ENCODE data around the gene PLG.
"Not testable (repeated sequence)": the region's sequence is repeated elsewhere in the genome, so short reads cannot be mapped to it uniquely, and the experiment has no call there.

PLG gene

DNA sequence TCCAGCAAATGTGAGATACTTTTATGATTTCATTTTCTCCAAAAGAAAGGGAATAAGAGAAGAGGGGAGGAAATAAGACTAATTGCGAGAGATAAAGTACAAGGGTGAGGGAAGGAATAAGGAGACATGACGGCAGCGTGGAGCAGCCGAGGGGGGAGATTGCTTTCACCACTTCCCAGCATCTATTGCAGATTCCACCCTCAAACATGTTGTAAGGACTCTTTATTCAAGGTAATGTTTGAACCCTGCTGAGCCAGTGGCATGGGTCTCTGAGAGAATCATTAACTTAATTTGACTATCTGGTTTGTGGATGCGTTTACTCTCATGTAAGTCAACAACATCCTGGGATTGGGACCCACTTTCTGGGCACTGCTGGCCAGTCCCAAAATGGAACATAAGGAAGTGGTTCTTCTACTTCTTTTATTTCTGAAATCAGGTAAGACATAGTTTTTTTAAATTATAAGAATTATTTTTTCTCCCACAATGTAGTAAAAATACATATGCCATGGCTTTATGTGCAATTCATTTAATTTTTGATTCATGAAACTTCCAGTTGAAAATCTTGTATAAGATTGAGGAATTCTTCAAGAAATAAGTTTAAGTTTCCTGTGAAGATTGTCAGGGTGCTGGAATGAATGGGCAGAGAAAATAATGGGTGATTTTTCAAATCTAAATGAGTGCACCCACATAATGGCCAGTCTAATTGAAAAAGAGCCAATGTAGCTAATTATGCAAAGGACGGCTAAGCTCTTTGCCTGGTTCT lies at the start of gene PLG:
PLG (plus strand) TSS at position 327 of the 763 bp plus-strand sequence; CDS start at position 388, 61 bp downstream.
- DNase-seq (ENCODE audit: low read depth, low spot score); H3K27ac ChIP-seq: not testable (repeated sequence)

DNA sequence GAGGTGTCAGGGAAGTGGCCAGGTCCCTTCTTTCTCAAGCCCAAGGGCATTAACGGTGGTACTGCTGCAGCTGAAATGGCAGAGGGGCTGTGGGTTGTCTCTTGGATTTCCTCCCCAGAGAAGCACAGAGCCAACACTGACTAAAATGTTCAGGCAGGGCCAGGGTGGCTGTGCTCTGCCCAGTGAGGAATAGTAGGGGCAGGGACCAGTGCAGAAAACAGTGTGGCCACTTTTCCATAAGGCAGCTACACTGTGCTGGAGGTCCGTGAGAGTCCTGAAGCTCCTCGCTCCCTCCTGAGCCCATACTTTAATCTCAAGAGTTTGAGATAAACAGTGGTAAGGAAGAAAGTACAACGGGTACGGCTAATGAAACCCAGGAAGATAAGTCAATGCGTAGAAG lies 42.5 kb upstream of the PLG start:
- H3K27ac ChIP-seq, result no peak overlapping the region
- DNase-seq (ENCODE audit: low read depth, low spot score), result no peak

DNA sequence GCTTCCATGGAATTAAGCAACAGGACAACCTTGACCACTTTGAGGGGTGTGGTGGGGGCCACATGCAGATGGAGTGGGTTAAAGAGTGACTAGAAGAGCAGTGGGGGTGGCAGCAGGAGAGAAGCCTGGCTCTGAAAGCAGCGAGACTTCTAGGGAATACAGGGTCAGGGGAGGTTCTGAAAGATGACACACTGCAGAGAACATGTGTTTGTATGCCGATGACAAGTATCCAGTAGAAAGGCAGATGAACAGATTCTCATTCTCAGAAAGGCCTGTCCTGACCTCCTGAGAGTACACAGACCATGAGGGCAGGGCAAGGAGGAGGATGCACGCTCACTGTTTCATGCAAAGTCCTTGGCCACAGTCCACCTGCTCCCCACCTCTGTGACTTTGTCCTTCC lies 40.8 kb upstream of the PLG start:
- DNase-seq (ENCODE audit: low read depth, low spot score), result no peak

DNA sequence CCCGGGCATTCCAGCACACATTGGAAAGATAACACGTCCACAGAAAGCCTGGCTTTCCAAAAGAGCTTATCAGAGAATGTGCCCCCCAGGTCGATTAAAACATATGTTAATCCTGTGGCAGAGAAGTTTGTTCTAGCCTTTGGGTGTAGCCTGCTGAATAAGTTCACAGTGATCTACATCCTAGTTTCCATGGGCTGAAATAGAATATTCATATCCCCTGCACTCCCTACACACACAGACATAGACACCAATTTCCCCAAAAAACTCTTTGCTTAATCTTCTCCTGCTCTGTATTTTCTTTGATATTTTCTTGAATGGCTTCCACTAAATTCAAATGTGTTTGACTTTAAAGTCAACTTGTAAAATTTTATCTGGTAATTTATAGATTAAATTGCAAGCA lies 39.6 kb upstream of the PLG start:
- DNase-seq (ENCODE audit: low read depth, low spot score), result no peak
- no peak overlapping the region for H3K27ac ChIP-seq

More for the DNA sequence above, 40.8 kb upstream of the PLG start:
- H3K27ac ChIP-seq, result no peak overlapping the region

DNA sequence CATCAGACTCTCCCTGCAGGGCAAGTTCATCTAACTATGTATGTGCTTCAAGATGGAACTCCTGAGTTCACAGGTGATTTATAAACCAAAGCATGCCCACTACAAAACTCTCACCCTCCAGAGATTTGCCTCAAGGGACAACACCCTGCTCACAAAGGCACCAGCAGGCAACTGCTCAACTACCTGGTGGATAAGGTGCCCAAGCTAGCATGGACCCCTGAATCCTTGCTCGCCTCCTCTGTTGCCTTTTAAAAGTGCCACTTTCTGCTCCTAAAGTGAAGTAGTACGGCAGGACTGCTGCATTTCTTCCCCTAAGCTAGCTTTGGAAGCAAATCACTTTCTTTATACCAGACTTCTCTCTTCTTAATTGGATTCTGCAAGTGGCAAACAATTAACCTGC lies 39.2 kb upstream of the PLG start:
- no peak for DNase-seq (ENCODE audit: low read depth, low spot score)
- H3K27ac ChIP-seq, result no peak overlapping the region

DNA sequence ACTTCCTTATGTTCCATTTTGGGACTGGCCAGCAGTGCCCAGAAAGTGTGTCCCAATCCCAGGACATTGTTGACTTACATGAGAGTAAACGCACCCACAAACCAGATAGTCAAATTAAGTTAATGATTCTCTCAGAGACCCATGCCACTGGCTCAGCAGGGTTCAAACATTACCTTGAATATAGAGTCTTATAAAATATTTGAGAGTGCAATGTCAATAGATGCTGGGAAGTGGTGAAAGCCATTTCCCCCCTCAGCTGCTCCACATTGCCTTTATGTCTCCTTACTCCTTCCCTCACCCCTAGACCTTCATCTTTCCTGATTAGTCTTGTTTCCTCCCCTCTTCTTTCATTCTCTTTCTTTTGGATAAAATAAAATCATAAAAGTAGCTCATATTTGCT lies 37.8 kb upstream of the PLG start, which contains the start of gene LPA:
LPA (minus strand) TSS at position 78 of the 400 bp plus-strand sequence; CDS start at position 17, 61 bp downstream.
- not testable (repeated sequence) for H3K27ac ChIP-seq

DNA sequence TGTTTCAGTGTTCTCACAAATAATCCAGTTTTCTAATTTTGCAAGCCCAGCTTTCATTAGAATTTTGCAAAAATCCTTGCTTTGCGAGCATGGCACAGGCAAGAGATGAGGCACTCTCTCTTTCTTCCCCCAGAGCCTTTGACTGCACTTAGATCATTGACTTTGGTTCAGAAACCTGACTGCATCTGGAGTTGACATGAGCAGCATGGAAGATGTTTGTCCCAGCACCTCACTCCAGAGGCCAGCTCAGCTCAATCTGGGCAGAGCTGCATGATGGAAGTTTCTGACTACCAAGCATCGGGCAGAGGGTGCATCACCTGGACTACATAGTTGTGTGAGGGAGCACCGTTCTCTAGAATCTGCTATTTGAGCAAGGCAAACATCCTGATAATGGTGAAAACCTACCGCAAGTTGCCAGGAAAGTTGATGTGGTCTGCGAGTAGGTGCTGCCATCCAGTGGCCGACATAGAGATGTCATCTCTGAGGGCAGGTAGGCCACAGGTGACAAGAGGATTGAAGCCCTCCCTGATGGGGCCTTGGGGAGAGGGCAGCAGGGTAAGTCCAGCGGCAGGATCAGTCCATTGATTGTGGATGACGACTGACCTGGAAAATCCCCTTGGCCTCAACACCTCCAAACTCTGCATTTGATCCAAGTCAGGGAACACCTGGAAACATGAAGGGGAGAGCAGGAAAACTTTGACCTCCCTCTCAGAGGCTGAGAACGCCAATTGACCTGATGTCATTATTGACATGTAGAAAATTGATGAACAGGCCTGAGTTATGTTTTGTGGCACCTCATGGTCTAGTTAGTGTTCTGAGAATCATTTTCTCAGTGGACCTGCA lies 34.2 kb upstream of the PLG start:
- DNase-seq (ENCODE audit: low read depth, low spot score), result peak; percentile 10

More for the DNA sequence above, 37.8 kb upstream of the PLG start, which contains the start of gene LPA:
- DNase-seq (ENCODE audit: low read depth, low spot score), result not testable (repeated sequence)

DNA sequence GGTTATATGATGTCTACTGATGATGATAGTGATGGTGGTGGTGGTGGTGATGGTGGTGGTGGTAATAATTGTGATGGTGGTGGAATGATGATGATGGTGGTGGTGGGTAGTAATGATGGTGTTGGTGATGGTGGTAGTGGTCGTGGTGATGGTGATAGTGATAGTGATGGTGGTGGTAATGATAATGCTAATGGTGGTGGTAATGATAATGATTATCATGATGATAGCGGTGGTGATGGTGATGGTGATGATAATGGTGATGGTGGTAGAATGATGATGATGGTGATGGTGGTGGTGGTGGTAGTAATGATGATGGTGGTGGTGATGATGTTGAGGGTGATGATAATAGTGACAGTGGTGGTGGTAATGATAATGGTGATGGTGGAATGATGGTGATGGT lies 33.5 kb upstream of the PLG start:
- no peak for DNase-seq (ENCODE audit: low read depth, low spot score)
- no peak overlapping the region for H3K27ac ChIP-seq

More for the DNA sequence above, 34.2 kb upstream of the PLG start:
- no peak overlapping the region for H3K27ac ChIP-seq

DNA sequence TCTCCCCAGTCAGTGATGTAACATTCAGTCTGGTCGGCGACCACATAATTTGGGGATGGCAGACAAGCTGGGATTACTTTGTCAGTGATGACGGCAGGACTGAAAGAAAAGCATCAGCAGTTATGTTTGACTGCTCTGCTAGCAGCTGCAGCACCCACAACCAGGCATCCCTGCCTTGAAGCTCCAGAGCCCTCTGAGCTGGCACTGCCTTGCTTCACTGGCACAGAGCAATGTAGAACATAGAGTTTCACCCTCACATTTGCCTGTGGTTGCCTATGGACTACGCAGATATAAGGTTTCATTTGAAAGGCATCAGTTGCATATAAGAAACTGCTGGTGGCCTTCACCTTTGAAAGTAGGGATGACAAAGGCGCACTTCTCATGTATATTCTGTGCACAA lies 25.6 kb upstream of the PLG start:
- H3K27ac ChIP-seq; DNase-seq (ENCODE audit: low read depth, low spot score): not testable (repeated sequence)

DNA sequence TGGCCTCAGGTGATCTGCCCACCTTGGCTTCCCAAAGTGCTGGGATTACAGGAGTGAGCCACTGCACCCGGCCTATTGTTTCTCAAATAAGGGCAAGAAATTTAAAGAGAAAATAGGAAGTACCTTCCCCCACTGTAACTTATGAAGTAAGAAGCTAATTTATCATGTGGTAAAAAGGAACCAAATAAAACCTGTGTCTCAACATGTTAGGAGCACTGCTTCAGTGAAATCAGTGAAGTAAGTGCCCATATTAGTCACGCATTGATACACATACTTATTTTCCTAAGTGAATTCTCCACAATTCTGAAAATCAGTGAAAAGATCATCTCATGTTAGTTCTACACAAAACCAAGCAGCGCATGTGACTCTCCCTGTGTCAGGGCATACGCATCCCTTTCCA lies 23.8 kb upstream of the PLG start:
- peak; percentile 53 for DNase-seq (ENCODE audit: low read depth, low spot score)
- no peak overlapping the region for H3K27ac ChIP-seq

DNA sequence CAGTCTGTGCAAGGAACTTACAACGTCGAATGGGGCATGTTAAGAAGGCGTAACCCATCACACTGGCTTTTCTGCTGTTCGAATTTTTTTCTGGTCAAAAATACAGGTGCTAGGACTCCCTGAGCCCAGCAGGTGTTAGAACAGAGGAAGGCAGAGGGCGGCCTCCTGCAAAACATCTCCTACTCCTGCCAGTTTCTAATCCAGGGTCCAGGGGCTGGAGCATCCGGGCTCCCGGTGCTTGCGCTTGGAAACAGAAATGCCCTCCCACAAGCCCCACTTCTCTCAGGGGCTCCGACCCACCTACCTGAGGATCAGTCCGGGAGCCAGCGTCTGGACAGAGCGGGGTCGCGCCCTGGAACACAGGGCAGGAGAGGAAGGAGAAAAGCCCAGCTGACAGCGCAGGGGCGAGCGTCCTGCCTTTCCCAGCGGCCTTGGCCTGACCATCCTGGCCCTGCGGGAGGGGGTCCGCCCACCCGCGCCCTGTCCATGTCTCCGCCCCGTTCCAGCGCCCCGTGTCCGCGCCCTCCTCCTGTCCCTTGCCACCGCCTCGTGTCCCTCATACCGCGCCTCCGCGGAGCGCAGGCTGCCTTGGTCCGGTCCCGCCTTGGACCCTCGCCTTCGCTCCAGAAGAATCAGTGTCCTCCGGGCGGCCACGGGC lies 23.2 kb upstream of the PLG start:
- DNase-seq (ENCODE audit: low read depth, low spot score), result no peak
- H3K27ac ChIP-seq, result no peak overlapping the region

DNA sequence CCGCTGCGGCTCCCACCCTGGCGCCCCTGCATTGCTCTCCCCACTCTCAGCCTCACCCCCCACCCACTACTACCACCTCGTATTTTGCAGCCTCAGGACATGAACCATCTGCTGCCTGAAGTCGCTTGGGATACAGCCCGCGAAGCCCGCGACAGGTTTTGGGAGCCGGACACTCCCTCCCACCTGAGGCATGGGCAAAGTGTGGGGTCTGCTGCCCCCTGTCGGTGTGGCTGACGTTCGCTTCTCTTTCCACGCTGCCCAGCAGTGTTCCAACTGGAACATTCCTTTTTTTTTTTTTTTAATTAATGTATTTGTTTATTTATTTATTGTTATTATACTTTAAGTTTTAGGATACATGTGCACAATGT lies 22.7 kb upstream of the PLG start:
- H3K27ac ChIP-seq, result no peak overlapping the region
- no peak for DNase-seq (ENCODE audit: low read depth, low spot score)

DNA sequence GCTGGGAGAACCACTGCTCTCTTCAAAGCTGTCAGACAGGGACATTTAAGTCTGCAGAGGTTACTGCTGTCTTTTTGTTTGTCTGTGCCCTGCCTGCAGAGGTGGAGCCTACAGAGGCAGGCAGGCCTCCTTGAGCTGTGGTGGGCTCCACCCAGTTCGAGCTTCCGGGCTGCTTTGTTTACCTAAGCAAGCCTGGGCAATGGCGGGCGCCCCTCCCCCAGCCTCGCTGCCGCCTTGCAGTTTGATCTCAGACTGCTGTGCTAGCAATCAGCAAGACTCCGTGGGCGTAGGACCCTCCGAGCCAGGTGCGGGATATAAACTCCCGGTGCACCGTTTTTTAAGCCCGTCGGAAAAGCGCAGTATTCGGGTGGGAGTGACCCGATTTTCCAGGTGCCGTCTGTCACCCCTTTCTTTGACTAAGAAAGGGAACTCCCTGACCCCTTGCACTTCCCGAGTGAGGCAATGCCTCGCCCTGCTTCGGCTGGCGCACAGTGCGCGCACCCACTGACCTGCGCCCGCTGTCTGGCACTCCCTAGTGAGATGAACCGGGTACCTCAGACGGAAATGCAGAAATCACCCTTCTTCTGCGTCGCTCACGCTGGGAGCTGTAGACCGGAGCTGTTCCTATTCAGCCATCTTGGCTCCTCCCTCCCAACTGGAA lies 16.8 kb upstream of the PLG start:
- not testable (repeated sequence) for DNase-seq (ENCODE audit: low read depth, low spot score); H3K27ac ChIP-seq

DNA sequence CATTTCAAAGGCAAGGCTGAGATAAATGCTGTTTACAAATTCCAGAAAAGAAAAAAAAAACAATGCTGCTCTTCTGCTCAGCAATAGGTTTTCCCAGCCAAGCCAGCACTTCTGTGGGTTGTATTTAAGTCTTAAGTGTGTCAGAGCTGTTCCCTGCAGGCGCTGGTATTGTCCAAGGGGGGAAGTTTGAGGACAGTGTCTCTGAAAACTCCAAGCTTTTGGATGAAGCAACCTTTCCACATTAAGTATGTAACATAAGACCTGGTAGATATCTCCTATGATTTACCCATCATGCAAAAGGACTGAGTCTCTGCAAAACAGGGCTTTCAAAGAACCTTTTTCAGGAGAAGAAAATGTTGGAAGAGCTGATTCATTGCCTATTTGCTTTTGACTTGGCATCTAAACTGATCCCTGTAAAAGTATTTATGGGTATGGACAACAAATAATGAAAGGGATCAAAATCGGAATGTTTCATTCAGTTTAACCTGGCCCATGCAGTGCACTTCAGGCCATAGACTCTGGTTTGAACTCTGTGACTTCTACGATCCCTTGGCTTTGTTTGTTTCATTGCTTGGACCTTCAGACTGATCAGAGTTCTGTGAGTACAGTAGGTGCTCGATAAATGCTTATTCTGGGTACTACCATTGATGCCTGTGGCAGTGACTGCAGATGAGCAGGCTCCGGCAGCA lies 16.1 kb upstream of the PLG start:
- no peak overlapping the region for H3K27ac ChIP-seq
- no peak for DNase-seq (ENCODE audit: low read depth, low spot score)

DNA sequence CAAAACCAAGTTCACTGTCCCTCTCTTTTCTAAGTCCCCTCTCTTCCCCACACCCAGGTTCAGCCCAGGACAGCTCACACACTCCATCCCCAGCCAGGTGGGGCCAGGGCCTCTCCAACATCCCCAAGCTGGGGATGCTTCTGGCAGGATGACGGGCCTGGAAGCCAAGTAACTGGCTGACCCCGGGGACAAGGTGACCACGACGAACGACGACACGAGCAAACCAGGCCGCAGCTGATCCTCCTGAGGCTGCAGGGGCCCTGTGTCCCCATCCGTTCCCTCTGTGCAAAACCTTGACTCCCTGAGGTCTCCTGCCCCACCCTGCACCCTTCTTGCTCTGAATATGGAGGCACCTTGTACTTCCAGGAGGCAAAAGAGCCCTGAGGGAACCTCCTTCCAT lies 11.6 kb upstream of the PLG start:
- no peak for DNase-seq (ENCODE audit: low read depth, low spot score)
- no peak overlapping the region for H3K27ac ChIP-seq

DNA sequence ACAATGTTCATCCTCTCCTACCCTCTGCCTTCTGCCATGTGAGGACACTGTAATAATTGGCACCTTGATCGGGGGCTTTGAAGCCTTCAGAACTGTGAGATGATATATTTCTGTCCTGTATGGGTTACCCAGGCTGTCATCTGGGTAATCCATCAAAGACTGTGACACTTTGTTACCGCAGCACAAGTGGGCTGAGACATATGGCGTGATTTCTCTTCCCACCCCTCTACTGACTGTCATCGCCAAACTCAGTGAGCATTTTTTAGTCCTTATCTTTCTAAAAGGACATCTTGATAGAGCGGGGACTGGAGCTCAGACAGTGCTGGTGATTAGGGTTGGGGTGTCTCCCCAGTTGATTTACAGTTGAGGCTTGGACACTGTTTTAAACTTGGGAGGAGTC lies 10.4 kb upstream of the PLG start:
- H3K27ac ChIP-seq, result no peak overlapping the region
- no peak for DNase-seq (ENCODE audit: low read depth, low spot score)

DNA sequence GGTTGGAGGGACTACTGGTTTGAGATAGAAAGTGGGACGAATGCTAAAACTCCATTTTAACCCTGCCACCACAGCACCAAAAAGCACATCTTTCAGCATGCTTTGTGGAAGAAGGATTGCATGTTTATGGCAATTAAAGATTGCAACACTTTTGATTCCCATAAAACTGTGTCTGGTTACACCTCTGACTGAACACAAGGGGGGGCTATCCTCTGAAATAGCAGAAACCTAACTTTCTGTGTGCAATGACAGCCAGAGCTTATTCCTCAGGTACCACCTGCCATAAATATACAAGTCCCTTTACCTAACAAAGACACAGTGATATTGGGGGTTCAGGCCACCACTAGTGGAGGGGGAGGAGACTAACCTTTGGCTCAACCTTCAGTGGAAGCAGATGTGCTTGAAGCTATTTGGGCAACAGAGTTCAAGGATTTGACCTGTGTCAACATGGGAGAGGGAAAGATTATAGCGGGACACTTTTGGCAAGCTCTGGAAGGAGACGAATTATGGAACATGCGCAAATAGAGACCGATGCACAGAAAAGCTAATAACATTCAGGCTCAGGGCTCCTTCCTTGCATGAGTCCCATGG lies 9.6 kb upstream of the PLG start:
- DNase-seq (ENCODE audit: low read depth, low spot score), result no peak
- no peak overlapping the region for H3K27ac ChIP-seq

DNA sequence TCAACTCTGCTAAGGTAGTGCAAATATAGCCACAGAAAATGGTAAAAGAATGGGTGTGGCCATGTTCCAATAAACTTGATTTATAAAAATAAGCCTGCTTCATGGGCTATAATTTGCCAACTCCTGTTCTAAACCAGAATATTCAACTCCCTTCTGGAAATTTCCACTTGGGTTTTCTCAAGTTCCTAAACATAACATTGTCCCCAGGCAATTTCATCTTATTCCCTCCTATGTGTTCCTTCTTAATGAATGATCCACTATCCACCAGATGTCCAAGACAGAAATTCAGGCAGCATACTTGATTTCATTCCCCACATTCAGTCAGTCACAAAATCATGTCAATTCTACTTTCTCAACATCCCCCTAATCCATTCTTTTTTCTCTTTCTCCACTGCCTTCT lies 7.0 kb upstream of the PLG start:
- not testable (repeated sequence) for DNase-seq (ENCODE audit: low read depth, low spot score); H3K27ac ChIP-seq

DNA sequence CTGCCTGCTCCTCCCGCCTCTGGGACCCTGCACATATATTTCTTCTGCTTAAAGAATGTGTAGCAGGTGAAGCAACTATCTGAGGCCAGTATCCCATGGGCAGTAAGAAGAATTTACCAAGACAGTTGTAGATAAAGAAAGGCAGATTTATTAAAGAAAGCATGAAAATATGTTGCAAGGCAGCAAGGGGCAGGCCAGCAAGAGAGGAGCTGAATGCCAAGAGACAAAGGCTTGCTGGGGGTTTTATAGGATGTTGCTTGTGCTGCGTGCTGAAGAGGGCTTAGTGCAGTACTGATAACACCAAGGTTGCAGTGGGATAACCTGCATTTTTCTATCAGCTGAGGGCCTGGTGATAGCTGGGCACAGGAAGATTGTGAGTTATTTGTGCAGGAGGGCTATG lies 6.4 kb upstream of the PLG start:
- H3K27ac ChIP-seq; DNase-seq (ENCODE audit: low read depth, low spot score): not testable (repeated sequence)
